GM12878 (cell line): Measurements from ENCODE around the gene SCUBE3. TPM values are rescaled to one million over a fixed set of nuclear protein-coding genes. Genes with fewer than 3 reads are reported as not detected.

Experiments
- ATAC-seq: fragments of 200-7000 bp; cut with Tn5 transposase; 3 replicates; pipeline ENCODE4 v1.9.1; 2020; ENCODE audit warnings: mild to moderate bottlenecking, moderate library complexity
- BruUV-seq: library from RNA; stranded (reverse); fragments of 400-500 nt; replicated peaks from 2 replicates; lab custom pipeline; 2021; lab: Mats Ljungman, UMichigan
- CTCF ChIA-PET: fragments of 300-600 bp; sonication (Branson Sonifier 250); formaldehyde crosslinking; extraction: SDS; loops from one replicate; lab custom pipeline; 2021; ENCODE audit warnings: inconsistent platforms; lab: Yijun Ruan, JAX
- POLR2A ChIA-PET: fragments of 350-600 bp; formaldehyde crosslinking; extraction: SDS; loops from one replicate; lab custom pipeline; 2021; ENCODE audit warnings: inconsistent platforms; lab: Charles Lee
- RAD21 ChIA-PET: fragments of 300-600 bp; sonication (Branson Sonifier 250); formaldehyde crosslinking; loops from one replicate; lab custom pipeline; 2023; ENCODE audit warnings: antibody characterized with exemption; ENCODE audit not compliant: unreplicated experiment; lab: Charles Lee
- SMC1A ChIA-PET: fragments of 300-600 bp; sonication (Branson Sonifier 250); formaldehyde crosslinking; loops from one replicate; lab custom pipeline; 2023; ENCODE audit not compliant: unreplicated experiment, uncharacterized antibody; lab: Charles Lee
- DNase-seq: peaks from one replicate; pipeline ENCODE4 v3.0.0-alpha.2; 2011; ENCODE audit warnings: low read depth, low spot score
- FAIRE-seq: peaks from 3 replicates; lab custom pipeline; 2011; peaks lifted over from hg19 to GRCh38; lab: Jason Lieb, UNC
- H2AFZ ChIP-seq: 2 replicates; pipeline ENCODE4 v1.6.0; 2011; ENCODE audit warnings: low read depth, low read length, control low read depth; ENCODE audit not compliant: control insufficient read depth
- H3K27ac ChIP-seq: 2 replicates; pipeline ENCODE4 v1.5.1; 2011; ENCODE audit warnings: control low read depth; ENCODE audit not compliant: control insufficient read depth, insufficient read depth
- H3K27me3 ChIP-seq, 2 experiments: replicated peaks in 1 of 2; 2 replicates each; pipeline versions ENCODE4 v1.6.0 to v1.6.1; 2011; ENCODE audit warnings: low read length in 1 of 2; ENCODE audit not compliant: control insufficient read depth in 2 of 2, insufficient read depth in 2 of 2
- H3K36me3 ChIP-seq, 2 experiments: 2 replicates each; pipeline ENCODE4 v1.5.1; 2011; ENCODE audit warnings: low read length in 1 of 2; ENCODE audit not compliant: control insufficient read depth in 2 of 2, insufficient read depth in 2 of 2
- H3K4me1 ChIP-seq: 2 replicates; pipeline ENCODE4 v1.6.1; 2011; ENCODE audit warnings: mild to moderate bottlenecking, low read length, moderate library complexity, mixed read lengths; ENCODE audit not compliant: control insufficient read depth, insufficient read depth
- H3K4me2 ChIP-seq: 2 replicates; pipeline ENCODE4 v1.6.0; 2011; ENCODE audit warnings: control low read depth; ENCODE audit not compliant: control insufficient read depth, insufficient read depth
- H3K4me3 ChIP-seq: fragments of 200-600 bp; sonication (generic); 2 replicates; pipeline ENCODE4 v1.5.1; 2016
- H3K79me2 ChIP-seq: 2 replicates; pipeline ENCODE4 v1.6.0; 2011; ENCODE audit warnings: low read length; ENCODE audit not compliant: control insufficient read depth, insufficient read depth
- H3K9ac ChIP-seq: 2 replicates; pipeline ENCODE4 v1.8.0; 2011; ENCODE audit warnings: low read length, control low read depth, mixed read lengths; ENCODE audit not compliant: control insufficient read depth, insufficient read depth
- H3K9me3 ChIP-seq: replicated peaks from 3 replicates; pipeline ENCODE4 v1.5.1; 2011; ENCODE audit warnings: mild to moderate bottlenecking, low read length; ENCODE audit not compliant: control insufficient read depth, insufficient read depth
- H4K20me1 ChIP-seq: 2 replicates; pipeline ENCODE4 v1.6.0; 2011; ENCODE audit not compliant: control insufficient read depth, insufficient read depth
- NFYB ChIP-seq: IDR thresholded peaks from 2 replicates; pipeline ENCODE4 v1.6.1; 2011; ENCODE audit warnings: low read depth, mild to moderate bottlenecking, low read length, improper control_type of control experiment, moderate library complexity; ENCODE audit not compliant: insufficient read depth
- PBX3 ChIP-seq: IDR thresholded peaks from 2 replicates; pipeline ENCODE4 v1.6.1; 2011; ENCODE audit warnings: mild to moderate bottlenecking, low read depth, low read length, moderate library complexity; ENCODE audit not compliant: insufficient replicate concordance
- RAD21 ChIP-seq: IDR thresholded peaks from 2 replicates; pipeline ENCODE4 v1.6.1; 2011; ENCODE audit warnings: mild to moderate bottlenecking, low read depth, low read length, moderate library complexity; ENCODE audit not compliant: insufficient read depth
- RELB ChIP-seq: fragments of 450-650 bp; IDR thresholded peaks from 2 replicates; pipeline ENCODE4 v1.6.1; 2017; ENCODE audit warnings: low read depth, mild to moderate bottlenecking, moderate library complexity
- SRF ChIP-seq, 2 experiments: IDR thresholded peaks; 2 replicates each; pipeline ENCODE4 v1.6.1; 2011; ENCODE audit warnings: low read depth in 2 of 2, low read length in 2 of 2, mild to moderate bottlenecking in 1 of 2, moderate library complexity in 1 of 2
- TARDBP ChIP-seq: IDR thresholded peaks from 2 replicates; pipeline ENCODE4 v1.6.1; 2016; ENCODE audit warnings: borderline replicate concordance
- TCF12 ChIP-seq: IDR thresholded peaks from 2 replicates; pipeline ENCODE4 v1.6.1; 2011; ENCODE audit warnings: low read depth, mild to moderate bottlenecking, low read length
- TCF7 ChIP-seq: IDR thresholded peaks from 2 replicates; pipeline ENCODE4 v1.6.1; 2014; ENCODE audit warnings: antibody characterized with exemption, borderline replicate concordance
- ZBTB33 ChIP-seq: fragments of 450-650 bp; IDR thresholded peaks from 2 replicates; pipeline ENCODE4 v1.6.1; 2017; ENCODE audit warnings: mild to moderate bottlenecking
- ZSCAN29 ChIP-seq: fragments of 450-650 bp; IDR thresholded peaks from 2 replicates; pipeline ENCODE4 v1.6.1; 2017; ENCODE audit warnings: mild to moderate bottlenecking, moderate library complexity
- WGBS: methylation state at CpG from one replicate; pipeline ENCODE4 v1.1.6; 2016; ENCODE audit warnings: low lambda C conversion rate; ENCODE audit not compliant: insufficient replicate concordance, insufficient coverage; ENCODE audit errors: missing lambda C conversion rate; 5-methylcytosine and 5-hydroxymethylcytosine counted together
- in situ Hi-C: fragments of 300-500 bp; cut with MboI; formaldehyde crosslinking; loops from 9 replicates; pipeline ENCODE4 v1.14.3; 2018; ENCODE audit warnings: mixed read lengths
- intact Hi-C: fragments of 100-400 bp; cut with micrococcal nuclease; formaldehyde crosslinking; loops from one replicate; pipeline ENCODE4 v1.14.2; 2022; ENCODE audit not compliant: unreplicated experiment
- polyA plus RNA-seq, 11 experiments: library from polyadenylated mRNA; depleted of rRNA in 4 of 11; unstranded in 6 of 11; stranded (reverse) in 5 of 11; fragments of >200 nt; fragmentation: Nextera tagmentation in 4 of 11; fragmentation: Illumina TruSeq in 1 of 11; extraction: Ambion mirVana in 4 of 11; extraction: Trizol in 1 of 11; gene quantifications; 1 replicate in 1 of 11; 2 replicates in 10 of 11; pipeline versions ENCODE4 v1.2.1 to v1.2.3, GENCODE V29; 2011 to 2016; ENCODE audit warnings: inconsistent platforms in 2 of 11, missing spikeins in 2 of 11, low read depth in 1 of 11
- total RNA-seq, 4 experiments: library from RNA; depleted of rRNA in 3 of 4; stranded (reverse); fragments of >200 nt in 3 of 4; fragmentation: Illumina TruSeq in 1 of 4; extraction: Trizol in 1 of 4; gene quantifications; 2 replicates each; pipeline versions ENCODE4 v1.2.1 to v1.2.3, GENCODE V29; 2013 to 2021
- TF ChIP-seq, protein P1 (sequence below): fragments of 450-650 bp; IDR thresholded peaks from 2 replicates; pipeline ENCODE4 v1.6.1; 2017; ENCODE audit warnings: borderline replicate concordance

Gene SCUBE3
- total and polyA plus RNA-seq, 10 of the 15 experiments (the other 5 are each of a cell fraction or from before 2014, with no cell fraction given) = under 0.01 to 0.20 (median 0.07) TPM; not detected in 4

DNA sequence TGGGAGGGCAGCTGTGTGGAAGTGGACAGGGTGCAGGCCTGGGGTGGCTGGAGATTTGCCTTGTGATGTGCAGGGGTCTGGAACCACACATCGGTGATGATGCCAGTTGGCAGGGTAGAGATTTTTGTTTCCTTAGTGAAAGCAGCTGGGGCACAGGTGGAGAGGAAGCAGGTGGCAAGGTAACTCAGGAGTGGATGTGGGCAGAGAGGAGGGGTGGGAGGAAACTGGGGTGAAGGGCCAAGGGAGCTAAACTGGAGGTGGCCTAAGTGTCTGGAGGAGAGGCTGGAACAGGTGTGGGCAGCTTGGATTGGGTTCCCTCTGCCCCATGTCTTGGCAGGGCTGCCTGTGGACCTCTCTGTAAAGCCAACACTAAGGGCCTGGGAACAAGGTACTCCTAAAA, 4.7 kb upstream of the SCUBE3 start (continued):
- TF ChIP-seq PBX3 (no peak), SRF (IDR thresholded peaks at IDR 0.05; ENCODE audit: low read depth in 2 of 2, low read length in 2 of 2) (no peak), RAD21 (no peak)

DNA sequence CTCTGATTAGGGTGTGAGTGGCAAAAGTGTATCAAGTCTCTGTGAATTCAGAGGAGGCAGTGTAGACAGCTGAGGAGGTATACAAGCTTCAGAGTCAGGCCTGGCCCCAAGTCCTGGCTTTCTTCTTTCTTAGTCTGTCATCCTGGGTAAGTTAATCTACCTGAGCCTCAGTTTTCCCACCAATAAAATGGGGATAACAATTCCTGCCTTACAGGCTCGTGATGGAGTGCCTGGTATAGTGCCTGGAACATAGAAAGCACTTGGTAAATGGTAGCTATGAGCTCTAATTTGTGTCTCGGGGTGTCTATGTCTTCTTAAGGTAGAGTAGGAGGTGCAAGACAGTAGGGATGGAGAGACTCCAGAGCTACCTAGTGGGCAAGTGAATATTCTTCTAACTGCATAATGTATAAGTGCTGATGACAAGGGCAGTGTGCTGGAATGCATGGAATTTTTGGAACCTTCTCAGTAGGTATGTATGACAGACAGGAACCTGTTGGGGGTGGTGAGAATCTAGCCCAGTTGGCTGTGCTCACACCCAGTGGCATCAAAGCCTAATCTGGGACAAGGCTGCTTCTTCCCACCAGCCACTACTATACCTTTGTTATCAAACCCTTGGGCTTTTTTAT, 4.0 kb upstream of the SCUBE3 start:
- Histone ChIP-seq H3K79me2 (no peaks in the 10 kb centered on the region), H2AFZ (no peak overlapping the region), H3K36me3 (no peaks in the 10 kb centered on the region), H4K20me1 (no peaks in the 10 kb centered on the region), H3K4me3 (no peak overlapping the region), H3K27ac (no peak overlapping the region), H3K9me3 (no peaks in the 10 kb centered on the region), H3K27me3 (peaks cover 3 to 9% of the 10 kb centered on the region in 2 experiments), H3K4me2 (no peak overlapping the region), H3K9ac (no peak overlapping the region), H3K4me1 (no peaks in the 10 kb centered on the region)
- TF ChIP-seq ZBTB33 = no peak
- TF ChIP-seq NFYB = no peak
- no peak for TF ChIP-seq TARDBP
- no peak for TF ChIP-seq ZSCAN29
- TF ChIP-seq TCF12 = no peak
- no peak for TF ChIP-seq RELB
- TF ChIP-seq, protein P1, sequence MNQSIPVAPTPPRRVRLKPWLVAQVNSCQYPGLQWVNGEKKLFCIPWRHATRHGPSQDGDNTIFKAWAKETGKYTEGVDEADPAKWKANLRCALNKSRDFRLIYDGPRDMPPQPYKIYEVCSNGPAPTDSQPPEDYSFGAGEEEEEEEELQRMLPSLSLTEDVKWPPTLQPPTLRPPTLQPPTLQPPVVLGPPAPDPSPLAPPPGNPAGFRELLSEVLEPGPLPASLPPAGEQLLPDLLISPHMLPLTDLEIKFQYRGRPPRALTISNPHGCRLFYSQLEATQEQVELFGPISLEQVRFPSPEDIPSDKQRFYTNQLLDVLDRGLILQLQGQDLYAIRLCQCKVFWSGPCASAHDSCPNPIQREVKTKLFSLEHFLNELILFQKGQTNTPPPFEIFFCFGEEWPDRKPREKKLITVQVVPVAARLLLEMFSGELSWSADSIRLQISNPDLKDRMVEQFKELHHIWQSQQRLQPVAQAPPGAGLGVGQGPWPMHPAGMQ = no peak
- no peak for TF ChIP-seq TCF7
- ChIA-PET SMC1A (interaction anchor here (0.7 to 1.3 kb wide), 3 partner anchors 14 to 70 kb away, joined by 3 read pairs; no protein-coding TSS in a partner anchor), POLR2A (interaction anchor here (2.0 kb wide), 1 partner anchor 9 kb away, joined by 5 read pairs; no protein-coding TSS in a partner anchor), CTCF (interaction anchor here (2.2 to 7.5 kb wide), 2 partner anchors 31 to 62 kb away, joined by 6 to 114 read pairs; no protein-coding TSS in a partner anchor), RAD21 (no interaction called here)
- in situ Hi-C loops (no loop called here), intact Hi-C loops (loop anchor here (5.0 kb wide), 2 partner anchors 33 to 222 kb away; no protein-coding TSS in a partner anchor)
- ATAC-seq (no peak), FAIRE-seq (no peak), DNase-seq (no peak)
- no TSS peak for BruUV-seq
- 21% methylated on average over 2 of the region's 2 CpGs for WGBS
